IMR-90 (cell line): ENCODE data around the gene KIAA0513. TPM values are rescaled to one million over a fixed set of nuclear protein-coding genes. Genes with fewer than 3 reads are reported as not detected.

ENCODE experiments used
- ATAC-seq: fragments of 200-7000 bp; cut with Tn5 transposase; 2 replicates; pipeline ENCODE4 v1.9.1; 2020; ENCODE audit warnings: low read depth, mild to moderate bottlenecking, moderate library complexity
- BruUV-seq: library from RNA; stranded (reverse); fragments of 400-500 nt; replicated peaks from 2 replicates; lab custom pipeline; 2021; lab: Mats Ljungman, UMichigan
- CTCF ChIA-PET: fragments of 300-600 bp; formaldehyde crosslinking; extraction: SDS; loops from one replicate; lab custom pipeline; 2021; ENCODE audit warnings: antibody characterized with exemption; lab: Yijun Ruan, JAX
- POLR2A ChIA-PET: fragments of 300-600 bp; sonication (Branson Sonifier 250); formaldehyde crosslinking; loops from one replicate; lab custom pipeline; 2022; ENCODE audit warnings: antibody characterized with exemption; ENCODE audit not compliant: unreplicated experiment; lab: Charles Lee
- DNase-seq: peaks from one replicate; pipeline ENCODE4 v3.0.0; 2013
- H2AFZ ChIP-seq: replicated peaks from 2 replicates; pipeline ENCODE3; 2013; ENCODE audit warnings: low read length, mild to moderate bottlenecking; ENCODE audit not compliant: poor library complexity
- H2AK5ac ChIP-seq: 2 replicates; pipeline ENCODE4 v1.6.1; 2013; ENCODE audit warnings: low read depth, low read length, inconsistent platforms
- H2AK9ac ChIP-seq: replicated peaks from 2 replicates; pipeline ENCODE3; 2013; ENCODE audit warnings: mild to moderate bottlenecking, low read depth, low read length, moderate library complexity; ENCODE audit not compliant: poor library complexity
- H2BK120ac ChIP-seq: 2 replicates; pipeline ENCODE4 v1.6.1; 2013; ENCODE audit warnings: low read depth, low read length, inconsistent platforms
- H2BK15ac ChIP-seq: 3 replicates; pipeline ENCODE4 v1.6.1; 2013; ENCODE audit warnings: low read depth, low read length, inconsistent platforms
- H2BK20ac ChIP-seq: 2 replicates; pipeline ENCODE4 v1.6.1; 2013; ENCODE audit warnings: low read depth, mild to moderate bottlenecking, inconsistent platforms, low read length, moderate library complexity
- H2BK5ac ChIP-seq: 2 replicates; pipeline ENCODE4 v1.6.1; 2013; ENCODE audit warnings: mild to moderate bottlenecking, low read depth, low read length, inconsistent platforms; ENCODE audit not compliant: poor library complexity, severe bottlenecking
- H3K14ac ChIP-seq: replicated peaks from 2 replicates; pipeline ENCODE4 v1.6.1; 2013; ENCODE audit warnings: low read depth, low read length, inconsistent platforms
- H3K18ac ChIP-seq: 2 replicates; pipeline ENCODE4 v1.6.1; 2013; ENCODE audit warnings: low read depth, low read length, control low read depth
- H3K23ac ChIP-seq: 2 replicates; pipeline ENCODE4 v1.6.1; 2013; ENCODE audit warnings: low read depth, low read length, inconsistent platforms
- H3K27ac ChIP-seq: 2 replicates; pipeline ENCODE4 v1.5.1; 2013; ENCODE audit warnings: mild to moderate bottlenecking, control low read depth, low read length; ENCODE audit not compliant: insufficient read depth
- H3K27me3 ChIP-seq: 2 replicates; pipeline ENCODE4 v1.6.1; 2013; ENCODE audit warnings: low read length; ENCODE audit not compliant: control insufficient read depth, insufficient read depth
- H3K36me3 ChIP-seq: 2 replicates; pipeline ENCODE4 v1.6.1; 2013; ENCODE audit warnings: low read length, mixed read lengths; ENCODE audit not compliant: control insufficient read depth, insufficient read depth
- H3K4ac ChIP-seq: 2 replicates; pipeline ENCODE4 v1.6.1; 2013; ENCODE audit warnings: low read depth, low read length, inconsistent platforms
- H3K4me1 ChIP-seq: 2 replicates; pipeline ENCODE4 v1.6.1; 2013; ENCODE audit warnings: low read length, mixed read lengths; ENCODE audit not compliant: control insufficient read depth, insufficient read depth
- H3K4me2 ChIP-seq: 2 replicates; pipeline ENCODE4 v1.6.1; 2013; ENCODE audit warnings: low read depth, mild to moderate bottlenecking, control low read depth, low read length, moderate library complexity
- H3K4me3 ChIP-seq: 2 replicates; pipeline ENCODE4 v1.5.1; 2013; ENCODE audit warnings: low read depth, mild to moderate bottlenecking, control low read depth, low read length, moderate library complexity; ENCODE audit not compliant: insufficient read depth
- H3K56ac ChIP-seq: 2 replicates; pipeline ENCODE4 v1.6.1; 2013; ENCODE audit warnings: low read length, inconsistent platforms; ENCODE audit not compliant: insufficient read depth; ENCODE audit errors: extremely low read depth
- H3K79me1 ChIP-seq, 2 experiments: 2 replicates each; pipeline ENCODE4 v1.6.1; 2013; ENCODE audit warnings: low read length in 2 of 2, inconsistent platforms in 1 of 2, low read depth in 1 of 2
- H3K9ac ChIP-seq: 2 replicates; pipeline ENCODE4 v1.6.1; 2013; ENCODE audit warnings: low read depth, low read length, control low read depth
- H3K9me1 ChIP-seq: 2 replicates; pipeline ENCODE4 v1.6.1; 2013; ENCODE audit warnings: low read length, inconsistent platforms; ENCODE audit not compliant: insufficient read depth
- H3K9me3 ChIP-seq: 2 replicates; pipeline ENCODE4 v1.6.1; 2013; ENCODE audit warnings: low read length; ENCODE audit not compliant: control insufficient read depth, insufficient read depth
- H4K20me1 ChIP-seq: 2 replicates; pipeline ENCODE4 v1.6.1; 2013; ENCODE audit warnings: low read length, inconsistent platforms; ENCODE audit not compliant: insufficient read depth
- H4K5ac ChIP-seq: 2 replicates; pipeline ENCODE4 v1.6.1; 2013; ENCODE audit warnings: mild to moderate bottlenecking, low read depth, low read length, control low read depth
- H4K8ac ChIP-seq, 2 experiments: 2 replicates each; pipeline ENCODE4 v1.6.1; 2013; ENCODE audit warnings: low read depth in 2 of 2, low read length in 2 of 2, control low read depth in 1 of 2, inconsistent platforms in 1 of 2
- H4K91ac ChIP-seq: 2 replicates; pipeline ENCODE4 v1.6.1; 2013; ENCODE audit warnings: low read depth, low read length, inconsistent platforms; ENCODE audit not compliant: insufficient read depth
- BHLHE40 ChIP-seq: fragments of 150-350 bp; IDR thresholded peaks from 2 replicates; pipeline ENCODE4 v1.6.1; 2016; ENCODE audit warnings: mild to moderate bottlenecking, low read depth, low read length
- CEBPB ChIP-seq: IDR thresholded peaks from 2 replicates; pipeline ENCODE4 v1.6.1; 2012; ENCODE audit warnings: low read depth, low read length, improper control_type of control experiment
- CTCF ChIP-seq: conservative IDR thresholded peaks from 2 replicates; pipeline ENCODE4 v1.5.1; 2012; ENCODE audit warnings: mild to moderate bottlenecking, low read depth, low read length, improper control_type of control experiment
- ELK1 ChIP-seq: fragments of 150-350 bp; IDR thresholded peaks from 2 replicates; pipeline ENCODE4 v1.6.1; 2016; ENCODE audit warnings: low read depth, mild to moderate bottlenecking, low read length, moderate library complexity, borderline replicate concordance
- FOS ChIP-seq: fragments of 150-350 bp; IDR thresholded peaks from 2 replicates; pipeline ENCODE4 v1.6.1; 2016; ENCODE audit warnings: low read depth, low read length
- MAFK ChIP-seq: IDR thresholded peaks from 2 replicates; pipeline ENCODE4 v1.6.1; 2012; ENCODE audit warnings: low read depth, low read length, improper control_type of control experiment
- MAZ ChIP-seq: IDR thresholded peaks from 2 replicates; pipeline ENCODE4 v1.6.1; 2012; ENCODE audit warnings: low read depth, mild to moderate bottlenecking, low read length, improper control_type of control experiment, moderate library complexity, borderline replicate concordance
- NFE2L2 ChIP-seq: fragments of 150-350 bp; IDR thresholded peaks from 2 replicates; pipeline ENCODE4 v1.6.1; 2016; ENCODE audit warnings: low read depth, mild to moderate bottlenecking, low read length
- POLR2A ChIP-seq: IDR thresholded peaks from 2 replicates; pipeline ENCODE4 v1.6.1; 2012; ENCODE audit warnings: mild to moderate bottlenecking, low read depth, low read length
- RFX5 ChIP-seq: IDR thresholded peaks from 2 replicates; pipeline ENCODE4 v1.8.0; 2012; ENCODE audit warnings: low read depth, mild to moderate bottlenecking, low read length, moderate library complexity
- WGBS, 2 experiments: methylation state at CpG; one replicate each; pipeline versions ENCODE4 v1.1.5 to v1.1.7; 2013; ENCODE audit warnings: missing lambda C conversion rate in 2 of 2; ENCODE audit not compliant: insufficient read length in 1 of 2; ENCODE audit errors: extremely low coverage in 2 of 2; 5-methylcytosine and 5-hydroxymethylcytosine counted together
- dilution Hi-C: fragments of 300-500 bp; cut with HindIII; formaldehyde crosslinking; loops from one replicate; pipeline ENCODE4 v1.14.3; 2018; ENCODE audit warnings: low sequenced_read_pairs; ENCODE audit not compliant: unreplicated experiment
- in situ Hi-C: fragments of 300-500 bp; cut with MboI; formaldehyde crosslinking; loops from 3 replicates; pipeline ENCODE4 v1.14.3; 2019; ENCODE audit warnings: low sequenced_read_pairs, inconsistent platforms, mixed read lengths
- intact Hi-C: fragments of 100-400 bp; cut with micrococcal nuclease; formaldehyde crosslinking; loops from 2 replicates; pipeline ENCODE4 v1.10.0; 2022
- polyA plus RNA-seq, 3 experiments: library from polyadenylated mRNA; depleted of rRNA; stranded (reverse); fragments of >200 nt; gene quantifications; 2 replicates each; pipeline ENCODE4 v1.2.3, GENCODE V29; 2012; ENCODE audit warnings: low replicate concordance in 1 of 3
- total RNA-seq: library from RNA; depleted of rRNA; stranded (reverse); fragments of >200 nt; gene quantifications from 2 replicates; pipeline ENCODE4 v1.2.3, GENCODE V29; 2012
- TF ChIP-seq, protein P1 (sequence below): fragments of 150-350 bp; IDR thresholded peaks from 2 replicates; pipeline ENCODE4 v1.6.1; 2017; ENCODE audit warnings: mild to moderate bottlenecking, antibody characterized with exemption, low read length, low read depth

KIAA0513 gene
- total and polyA plus RNA-seq, 2 of the 4 experiments (the other 2 are of a cell fraction), result 9.5 TPM

GRCh38 chr16:85126705-85127378 lies 99.2 kb downstream of the KIAA0513 start (continued):
- TF ChIP-seq ELK1, result no peak

DNA sequence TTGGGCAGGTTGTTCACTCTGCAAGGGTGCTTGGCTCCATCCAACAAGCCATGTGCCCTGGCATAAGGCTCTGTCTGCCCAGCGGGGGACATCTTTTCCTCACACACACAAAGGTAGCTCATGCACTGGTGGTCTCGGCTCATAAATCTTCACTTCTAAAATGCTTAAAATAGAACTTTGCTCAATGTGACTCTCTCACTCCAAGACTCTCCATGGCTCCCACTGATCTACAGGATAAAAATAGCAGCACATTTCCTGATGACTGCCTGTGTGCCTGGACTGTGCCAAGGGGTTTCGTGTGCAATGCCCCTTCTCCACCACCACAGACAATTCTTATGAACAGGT lies 99.8 kb downstream of the KIAA0513 start:
- H3K14ac ChIP-seq, result peak overlapping the region; percentile 92
- no peaks in the 10 kb centered on the region for H3K36me3 ChIP-seq
- no peak overlapping the region for H3K9ac ChIP-seq
- POLR2A ChIA-PET, result no interaction called here
- intact Hi-C loops (no loop called here), dilution Hi-C loops (no loop called here), in situ Hi-C loops (no loop called here)
- peak overlapping the region; percentile 70; the same call in 1 of the 2 replicates for H4K91ac ChIP-seq
- H4K20me1 ChIP-seq, result no peaks in the 10 kb centered on the region
- peak overlapping the region; percentile 64 for H2BK5ac ChIP-seq
- peak overlapping the region; percentile 35; the same call in 1 of the 2 replicates for H3K4me2 ChIP-seq
- ATAC-seq (no peak), DNase-seq (no peak)
- peak overlapping the region; percentile 88 for H2BK20ac ChIP-seq
- peak overlapping the region; percentile 57 for H2AFZ ChIP-seq
- peak overlapping the region; percentile 93 for H3K4ac ChIP-seq
- no peak overlapping the region; the same call in 2 of the 3 replicates for H2BK15ac ChIP-seq
- peak overlapping the region; percentile 31 for H2AK9ac ChIP-seq
- H3K56ac ChIP-seq, result no peak overlapping the region
- H3K23ac ChIP-seq, result peak overlapping the region; percentile 54; the same call in 1 of the 2 replicates
- peaks cover 32% of the 10 kb centered on the region for H3K4me1 ChIP-seq
- no peaks in the 10 kb centered on the region for H3K9me3 ChIP-seq
- H3K9me1 ChIP-seq, result peaks cover 18% of the 10 kb centered on the region; the same call in 1 of the 2 replicates
- peak overlapping the region; percentile 30; the same call in 1 of the 2 replicates for H4K5ac ChIP-seq
- H3K4me3 ChIP-seq, result no peak overlapping the region
- peak overlapping the region; percentile 99 for H2AK5ac ChIP-seq
- peaks cover 0 to 6% of the 10 kb centered on the region in 2 experiments; a peak in 1 of 4 replicates for H3K79me1 ChIP-seq
- 88% methylated on average over 2 of the region's 3 CpGs; no CpG with 5 or more reads in 1 of the 2 experiments for WGBS, 2 experiments
- H3K27me3 ChIP-seq, result no peaks in the 10 kb centered on the region
- peak overlapping the region; percentile 55 for H3K27ac ChIP-seq
- peak overlapping the region; percentile 71 to 89 for H4K8ac ChIP-seq
- CTCF ChIA-PET, result no interaction called here
- BruUV-seq, result no TSS peak
- peak overlapping the region; percentile 67 for H3K18ac ChIP-seq
- peak overlapping the region; percentile 90 for H2BK120ac ChIP-seq
- TF ChIP-seq NFE2L2, result no peak
- no peak for TF ChIP-seq ELK1
- no peak for TF ChIP-seq POLR2A
- no peak for TF ChIP-seq BHLHE40
- no peak for TF ChIP-seq FOS
- TF ChIP-seq CEBPB, result no peak
- no peak for TF ChIP-seq MAZ
- TF ChIP-seq CTCF, result no peak
- TF ChIP-seq MAFK, result no peak
- no peak for TF ChIP-seq RFX5
- TF ChIP-seq, protein P1, sequence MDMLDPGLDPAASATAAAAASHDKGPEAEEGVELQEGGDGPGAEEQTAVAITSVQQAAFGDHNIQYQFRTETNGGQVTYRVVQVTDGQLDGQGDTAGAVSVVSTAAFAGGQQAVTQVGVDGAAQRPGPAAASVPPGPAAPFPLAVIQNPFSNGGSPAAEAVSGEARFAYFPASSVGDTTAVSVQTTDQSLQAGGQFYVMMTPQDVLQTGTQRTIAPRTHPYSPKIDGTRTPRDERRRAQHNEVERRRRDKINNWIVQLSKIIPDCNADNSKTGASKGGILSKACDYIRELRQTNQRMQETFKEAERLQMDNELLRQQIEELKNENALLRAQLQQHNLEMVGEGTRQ, result no peak
